ENCODE data around the gene FILIP1L.
"Not testable (repeated sequence)": the region's sequence is repeated elsewhere in the genome, so short reads cannot be mapped to it uniquely, and the experiment has no call there.

Gene FILIP1L

DNA sequence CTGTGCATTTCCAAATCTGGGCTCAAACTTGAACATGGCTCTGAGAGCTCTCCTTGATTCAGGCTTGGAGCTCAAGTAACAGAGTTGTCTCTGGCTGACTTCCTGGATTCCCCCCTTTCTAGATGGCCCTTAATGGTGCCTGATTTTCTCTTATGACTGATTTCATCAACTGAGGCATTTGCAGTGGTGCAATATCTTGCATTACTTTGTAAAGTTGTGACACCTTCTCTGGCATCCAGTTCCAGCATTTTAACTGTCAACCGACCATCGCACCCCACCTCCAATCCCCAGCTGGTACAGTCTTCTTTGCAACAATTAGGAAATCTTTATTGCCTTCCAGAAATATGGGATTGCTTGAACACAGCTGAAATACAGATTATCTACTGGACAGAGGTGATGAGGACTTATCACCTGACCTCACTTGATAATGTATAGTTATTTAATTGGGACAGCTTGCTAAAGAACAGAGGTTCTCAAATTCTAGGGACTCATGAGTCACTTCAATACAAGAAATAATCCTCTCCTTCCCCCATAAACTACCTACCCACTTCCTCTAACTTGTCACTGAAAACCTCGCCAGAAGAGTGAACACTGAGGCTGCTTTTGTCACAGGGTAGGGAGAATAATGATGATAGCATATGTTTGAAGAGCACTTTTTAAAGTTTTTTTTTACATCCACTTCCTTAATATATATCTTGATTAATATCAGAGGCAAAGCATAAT is 41.8 kb downstream of the FILIP1L start:
- DNase-seq, result no peak

GRCh38 chr3:100069472-100069871 is 44.8 kb downstream of the FILIP1L start:
- DNase-seq, result no peak

DNA sequence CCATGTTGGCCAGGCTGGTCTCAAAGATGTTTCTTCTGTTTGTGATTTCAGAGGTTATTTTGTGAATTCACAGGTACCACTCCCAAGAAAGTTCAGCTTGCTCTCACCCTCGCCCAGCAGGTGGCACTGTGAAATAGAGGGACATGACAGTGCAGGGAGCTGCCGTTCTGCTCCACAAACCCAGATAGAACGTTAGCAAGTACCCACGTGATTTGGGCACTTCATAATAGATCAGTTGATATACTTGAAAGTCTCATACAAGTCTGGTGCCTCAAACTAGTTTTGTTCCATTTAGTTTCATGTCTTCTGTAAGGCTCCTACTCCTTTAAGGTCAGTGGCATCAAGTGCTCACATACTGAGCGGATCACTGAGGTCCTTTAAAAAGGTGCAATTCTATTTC is 45.5 kb downstream of the FILIP1L start:
- DNase-seq, result peak; percentile 74

- no peak for DNase-seq
Observed at GRCh38 chr3:100067589-100067988, 46.7 kb downstream of the FILIP1L start.

GRCh38 chr3:100063929-100064461 is 50.3 kb downstream of the FILIP1L start:
- no peak for DNase-seq

- no peak for DNase-seq
Observed at GRCh38 chr3:100062665-100063064, 51.6 kb downstream of the FILIP1L start.

GRCh38 chr3:100060685-100061484 is 53.4 kb downstream of the FILIP1L start:
- no peak for DNase-seq

DNA sequence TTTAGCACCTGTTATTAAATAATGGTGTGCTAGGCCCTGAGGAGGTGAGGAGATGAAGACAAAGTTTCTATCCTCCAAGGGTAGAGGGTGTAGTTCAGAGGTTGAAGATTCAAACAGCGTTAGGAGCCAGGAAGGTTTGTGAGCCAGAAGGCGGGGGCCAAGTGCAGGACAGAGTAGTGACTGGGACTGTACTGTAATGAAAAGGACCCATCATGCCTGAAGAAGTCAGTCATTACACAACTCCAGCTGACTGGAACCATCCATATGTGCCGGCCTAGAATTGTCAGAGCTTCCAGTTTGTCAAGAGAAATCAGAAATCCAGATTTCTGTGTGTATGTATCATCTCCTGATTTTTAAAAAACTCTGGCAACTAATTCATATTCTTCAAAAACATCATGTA is 54.8 kb downstream of the FILIP1L start:
- DNase-seq, result no peak

DNA sequence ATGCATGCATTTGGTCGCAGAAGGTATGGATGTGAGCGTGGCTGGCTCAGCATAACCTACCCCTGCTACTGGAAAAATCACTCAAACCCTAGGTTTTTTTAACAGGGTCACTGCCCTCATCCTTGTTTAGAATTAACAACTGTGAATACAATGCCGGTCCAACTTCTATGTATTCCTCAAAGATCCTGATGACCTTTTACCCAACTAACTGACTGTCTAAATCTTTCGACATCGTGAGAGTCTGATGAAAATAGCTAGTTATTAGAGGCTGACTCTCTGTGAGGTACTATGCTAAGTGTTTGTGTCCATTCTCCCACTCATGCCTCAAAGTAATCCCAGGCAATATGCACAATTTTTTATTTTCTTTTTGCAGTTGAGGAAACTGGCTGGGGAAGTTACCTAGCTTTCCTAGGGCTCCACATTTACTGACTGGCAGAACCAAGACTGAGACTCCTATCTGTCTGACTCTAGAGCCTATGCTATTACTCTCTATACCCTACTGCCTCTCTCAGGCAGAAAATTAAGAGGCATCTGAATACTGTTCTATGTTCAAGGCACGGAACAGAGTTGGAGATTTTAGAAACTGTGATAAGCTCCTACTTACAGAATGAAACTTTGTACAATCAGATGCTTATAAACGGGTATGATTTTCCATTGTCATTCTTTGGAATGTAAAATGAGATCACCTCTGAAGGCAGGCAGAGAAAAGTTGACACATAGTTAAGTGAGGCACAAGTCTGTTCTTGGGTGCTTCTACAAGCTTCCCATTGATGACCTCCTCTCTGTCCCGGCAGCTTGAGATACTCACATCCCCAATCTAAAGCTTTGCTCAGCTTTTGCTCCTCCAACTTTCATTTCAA is 56.4 kb downstream of the FILIP1L start:
- DNase-seq, result no peak

DNA sequence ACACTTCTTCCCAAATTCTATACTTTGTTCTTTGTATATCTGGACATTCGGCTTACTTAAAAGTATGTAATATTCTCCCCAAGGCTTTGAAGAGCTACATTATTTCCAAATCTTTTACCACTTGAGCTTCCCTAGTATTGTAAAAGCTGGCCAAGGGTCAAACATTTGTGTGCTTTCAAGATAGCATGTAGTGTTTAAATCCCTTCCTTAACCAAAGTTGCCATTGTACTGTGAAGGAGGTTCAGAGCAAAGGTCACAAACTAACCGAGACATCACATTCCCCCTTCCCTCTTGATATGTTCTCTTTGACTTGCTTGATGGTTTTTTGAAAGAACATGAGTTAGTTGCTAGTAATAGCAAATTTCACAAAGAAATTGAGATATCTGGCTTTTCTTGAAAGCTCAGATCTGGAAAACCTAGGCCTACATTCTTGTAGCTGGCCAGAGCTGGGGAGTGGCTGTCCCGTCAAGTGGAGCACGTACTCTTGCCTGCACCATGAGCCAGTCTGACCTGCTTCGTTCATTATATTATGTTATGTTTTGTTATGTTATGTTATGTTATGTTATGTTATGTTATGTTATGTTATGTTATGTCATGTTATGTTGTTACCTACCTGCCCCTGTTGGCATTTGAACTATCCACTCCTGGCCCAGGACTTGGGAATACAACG is 60.2 kb downstream of the FILIP1L start:
- no peak for DNase-seq

GRCh38 chr3:100051513-100051912 is 62.8 kb downstream of the FILIP1L start:
- not testable (repeated sequence) for DNase-seq

DNA sequence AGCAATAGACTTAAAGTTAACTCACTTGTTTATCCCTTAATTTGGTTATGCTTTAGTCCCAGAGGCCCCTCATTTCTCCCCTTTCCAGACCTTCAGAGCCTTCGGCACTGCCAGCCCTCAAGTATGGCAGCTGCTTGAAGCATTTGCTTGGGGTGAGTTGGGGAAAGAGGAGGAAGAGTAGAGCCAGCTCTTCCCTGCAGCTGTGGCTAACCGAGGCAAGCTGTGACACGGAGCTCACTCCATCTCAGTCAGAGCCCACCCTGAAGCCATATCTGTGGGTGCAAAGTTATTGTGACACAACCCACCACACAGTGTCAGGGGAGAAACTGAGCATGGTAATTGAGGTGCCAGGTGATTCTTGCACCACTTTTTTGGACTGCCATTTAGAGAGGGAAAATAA is 66.1 kb downstream of the FILIP1L start:
- DNase-seq, result no peak

- DNase-seq, result no peak
Observed at GRCh38 chr3:100047455-100048141, 66.7 kb downstream of the FILIP1L start.

DNA sequence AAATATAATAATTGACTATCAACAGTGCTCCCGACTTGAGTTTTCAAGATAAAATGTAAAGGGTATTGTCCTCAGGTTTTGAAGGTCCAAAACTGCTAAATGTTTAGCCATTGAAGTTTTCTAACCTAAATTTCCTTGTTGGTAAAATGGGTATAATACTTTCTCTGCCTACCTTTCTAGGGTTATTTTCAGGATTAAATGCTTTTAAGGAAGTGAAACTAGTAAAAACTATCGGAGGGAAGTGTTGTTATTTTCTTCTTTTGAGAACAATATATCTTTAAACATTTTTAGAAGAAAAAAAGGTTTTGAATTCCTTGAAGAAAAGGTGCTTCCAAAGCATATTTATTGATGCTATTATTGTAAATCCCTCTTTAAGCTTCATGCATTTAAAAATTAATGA is 67.3 kb downstream of the FILIP1L start:
- DNase-seq, result no peak

GRCh38 chr3:100045696-100046095 is 68.6 kb downstream of the FILIP1L start:
- no peak for DNase-seq

GRCh38 chr3:100044369-100044768 is 69.9 kb downstream of the FILIP1L start:
- DNase-seq, result no peak

GRCh38 chr3:100043271-100043670 is 71.0 kb downstream of the FILIP1L start:
- DNase-seq, result no peak

DNA sequence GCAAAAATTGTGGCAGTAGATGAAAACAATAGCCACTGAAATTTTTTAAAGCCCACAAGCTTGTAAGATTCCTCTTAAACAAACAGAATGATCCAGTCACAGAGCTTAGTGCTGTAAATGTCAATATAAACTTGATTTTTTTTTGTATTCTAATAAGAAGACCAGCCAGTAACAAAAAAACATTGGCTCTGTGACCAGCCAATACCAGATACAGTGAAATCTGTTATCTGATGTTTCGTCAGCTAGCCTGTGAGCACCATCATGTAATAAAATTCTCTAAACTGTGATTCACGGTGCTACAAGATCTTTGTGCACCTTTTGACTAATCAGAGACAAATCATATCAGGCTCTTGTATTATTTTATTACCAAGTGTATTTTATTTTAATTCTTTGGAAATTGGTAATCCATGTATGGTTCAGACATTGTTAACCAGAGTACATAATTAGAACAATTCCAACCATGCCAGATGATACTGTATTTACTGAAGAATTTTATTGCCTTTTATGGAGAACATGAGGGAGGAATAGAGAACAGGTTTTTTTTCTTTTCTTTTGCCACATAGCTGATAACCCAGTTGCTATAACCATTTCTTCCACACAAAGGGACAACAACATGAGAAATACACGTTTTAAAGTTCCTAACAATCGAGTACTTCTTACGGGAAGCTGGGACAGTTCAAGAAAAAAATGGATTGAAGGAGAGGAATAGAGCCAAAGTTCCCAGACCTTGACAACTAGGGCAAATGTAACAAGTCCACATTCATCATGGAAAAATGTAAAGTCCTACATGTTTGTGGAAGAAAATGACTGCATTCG is 71.9 kb downstream of the FILIP1L start:
- no peak for DNase-seq

GRCh38 chr3:100041328-100041749 is 73.0 kb downstream of the FILIP1L start:
- no peak for DNase-seq

DNA sequence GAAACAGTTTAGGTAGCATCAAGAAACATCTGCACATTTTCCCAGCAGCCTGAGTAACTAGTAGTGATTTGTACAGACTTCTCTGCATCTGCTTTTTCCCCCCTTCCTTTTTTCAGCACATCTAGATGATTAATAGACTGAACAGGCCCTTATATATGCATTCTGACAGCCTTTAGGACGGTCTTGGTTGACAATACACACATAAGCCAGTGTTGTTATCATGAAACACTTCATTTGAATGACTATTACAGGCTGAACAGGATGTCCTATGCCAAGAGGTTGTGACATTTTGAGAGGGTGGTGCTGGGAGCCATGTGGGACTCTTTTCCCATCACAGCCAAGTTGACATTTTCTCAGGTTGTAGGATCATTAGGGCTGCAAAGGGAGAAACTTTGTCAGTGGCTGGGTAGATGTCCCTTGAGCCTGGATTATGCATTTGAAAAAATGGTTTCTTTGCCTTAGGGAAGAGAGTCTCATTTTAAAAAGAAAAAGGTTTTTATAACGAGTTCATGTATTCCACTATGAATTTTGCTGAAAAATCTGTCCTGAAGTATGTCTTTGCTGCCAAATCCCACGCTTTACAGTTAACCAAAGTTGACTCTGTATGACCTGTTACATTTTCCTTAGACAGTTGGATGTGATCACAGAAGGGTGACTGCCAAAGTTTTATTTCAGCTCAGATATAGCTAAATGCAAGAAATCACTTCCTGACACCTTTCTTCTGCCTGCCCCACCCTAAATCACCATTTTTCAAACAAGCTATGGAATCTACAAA is 73.7 kb downstream of the FILIP1L start:
- DNase-seq, result no peak
